ENCODE measurements around the gene CABCOCO1.
"Not testable (repeated sequence)": the region's sequence is repeated elsewhere in the genome, so short reads cannot be mapped to it uniquely, and the experiment has no call there.

The CABCOCO1 gene

DNA sequence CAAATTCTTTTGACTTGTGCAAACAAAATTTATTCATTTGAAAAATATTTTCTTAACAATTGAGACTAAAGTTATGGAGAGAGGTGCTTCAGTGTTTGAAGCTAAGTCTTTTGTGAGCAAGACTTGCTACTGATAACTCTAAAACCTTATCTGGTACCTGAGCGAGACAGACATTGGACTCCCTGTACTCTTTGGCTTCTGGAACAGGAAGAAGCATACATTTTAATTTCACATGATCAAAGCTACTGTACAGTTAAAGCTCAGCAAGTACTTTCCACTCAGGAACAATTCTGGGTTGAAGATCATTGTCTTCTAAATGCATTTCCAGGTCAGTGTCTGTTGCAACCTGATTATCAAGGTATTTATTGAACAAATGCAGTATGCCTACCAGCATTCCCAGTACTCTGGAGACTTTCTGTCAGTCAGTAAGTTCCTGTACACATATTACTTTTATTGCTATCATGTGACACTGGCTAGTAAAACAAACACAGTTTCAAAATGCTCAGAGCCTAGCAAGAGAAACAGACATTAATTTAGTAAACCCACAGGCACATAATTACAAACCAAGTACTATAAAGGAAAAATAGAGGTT is 42.4 kb downstream of the CABCOCO1 start (continued):
- TF ChIP-seq GLIS3 (CRISPR knock-in tag; IDR thresholded peaks at IDR 0.05): no peak

DNA sequence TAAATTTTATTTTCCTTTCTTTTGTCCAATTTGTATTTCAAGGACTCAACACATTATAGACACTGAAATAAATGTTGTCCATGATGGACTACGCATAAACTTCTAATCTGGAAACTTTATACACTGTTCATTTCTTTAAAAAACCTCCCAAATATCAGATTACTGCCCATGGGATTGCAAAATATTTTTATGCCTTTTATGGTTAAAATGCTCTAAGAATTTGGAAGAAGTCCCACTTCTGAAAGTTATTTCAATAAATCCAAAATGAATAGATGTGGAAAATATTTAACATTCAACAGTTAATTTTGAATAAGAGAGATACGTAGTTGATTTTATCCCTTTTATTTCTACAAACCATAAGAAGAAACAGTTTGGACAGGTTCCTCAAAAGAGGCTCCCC is 46.1 kb downstream of the CABCOCO1 start:
- no peak for TF ChIP-seq ZC3H10 (CRISPR knock-in tag; IDR thresholded peaks at IDR 0.05)
- TF ChIP-seq RARB (CRISPR knock-in tag; IDR thresholded peaks at IDR 0.05): no peak
- TF ChIP-seq, protein P1, sequence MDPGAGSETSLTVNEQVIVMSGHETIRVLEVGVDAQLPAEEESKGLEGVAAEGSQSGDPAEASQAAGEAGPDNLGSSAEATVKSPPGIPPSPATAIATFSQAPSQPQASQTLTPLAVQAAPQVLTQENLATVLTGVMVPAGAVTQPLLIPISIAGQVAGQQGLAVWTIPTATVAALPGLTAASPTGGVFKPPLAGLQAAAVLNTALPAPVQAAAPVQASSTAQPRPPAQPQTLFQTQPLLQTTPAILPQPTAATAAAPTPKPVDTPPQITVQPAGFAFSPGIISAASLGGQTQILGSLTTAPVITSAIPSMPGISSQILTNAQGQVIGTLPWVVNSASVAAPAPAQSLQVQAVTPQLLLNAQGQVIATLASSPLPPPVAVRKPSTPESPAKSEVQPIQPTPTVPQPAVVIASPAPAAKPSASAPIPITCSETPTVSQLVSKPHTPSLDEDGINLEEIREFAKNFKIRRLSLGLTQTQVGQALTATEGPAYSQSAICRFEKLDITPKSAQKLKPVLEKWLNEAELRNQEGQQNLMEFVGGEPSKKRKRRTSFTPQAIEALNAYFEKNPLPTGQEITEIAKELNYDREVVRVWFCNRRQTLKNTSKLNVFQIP (CRISPR knock-in tag; IDR thresholded peaks at IDR 0.05; ENCODE audit: borderline replicate concordance, low read depth): no peak

DNA sequence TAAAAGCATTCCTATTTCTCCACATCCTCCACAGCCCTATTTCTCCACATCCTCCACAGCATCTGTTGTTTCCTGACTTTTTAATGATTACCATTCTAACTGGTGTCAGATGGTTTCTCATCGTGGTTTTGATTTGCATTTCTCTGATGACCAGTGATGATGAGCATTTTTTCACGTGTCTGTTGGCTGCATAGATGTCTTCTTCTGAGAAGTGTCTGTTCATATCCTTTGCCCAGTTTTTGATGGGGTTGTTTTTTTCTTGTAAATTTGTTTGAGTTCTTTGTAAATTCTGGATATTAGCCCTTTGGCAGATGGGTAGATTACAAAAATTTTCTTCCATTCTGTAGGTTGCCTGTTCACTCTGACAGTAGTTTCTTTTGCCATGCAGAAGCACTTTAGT is 49.4 kb downstream of the CABCOCO1 start:
- ATAC-seq: not testable (repeated sequence)

More for the DNA sequence above, 46.1 kb downstream of the CABCOCO1 start:
- ATAC-seq: no peak; the same call in 2 of the 3 replicates

DNA sequence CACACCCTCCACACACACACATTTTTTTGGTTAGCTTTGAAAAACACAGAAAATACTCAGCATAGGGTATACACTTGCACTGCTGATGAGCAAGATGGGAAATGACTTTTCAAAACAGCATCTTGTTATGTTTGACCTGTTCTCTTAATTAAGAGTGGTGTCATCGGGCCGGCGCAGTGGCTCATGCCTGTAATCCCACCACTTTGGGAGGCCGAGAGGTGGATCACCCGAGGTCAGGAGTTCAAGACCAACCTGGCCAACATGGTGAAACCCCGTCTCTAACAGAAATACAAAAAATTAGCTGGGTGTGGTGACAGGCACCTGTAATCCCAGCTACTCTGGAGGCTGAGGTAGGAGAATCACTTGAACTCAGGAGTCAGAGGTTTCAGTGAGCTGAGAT is 56.7 kb downstream of the CABCOCO1 start:
- ATAC-seq: not testable (repeated sequence)

DNA sequence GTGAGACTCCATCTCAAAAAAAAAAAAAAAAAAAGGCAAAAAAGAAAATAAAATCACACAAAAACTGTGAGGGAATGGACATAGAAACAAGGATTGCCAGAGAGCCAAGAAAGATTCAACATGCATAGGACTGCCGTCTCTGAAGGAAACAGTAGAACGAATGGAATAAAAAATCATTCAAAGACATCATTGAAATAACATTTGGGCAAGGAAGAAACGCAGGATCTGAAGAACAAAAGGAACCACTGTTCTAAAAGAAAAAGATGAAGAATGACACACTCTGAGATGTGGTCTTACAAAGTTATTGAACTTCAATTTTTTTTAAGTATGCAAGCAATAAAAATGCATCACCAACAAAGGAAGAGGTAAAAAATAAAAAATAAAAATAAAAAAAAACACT is 57.2 kb downstream of the CABCOCO1 start:
- no peak for ATAC-seq
- TF ChIP-seq TOX (CRISPR knock-in tag; IDR thresholded peaks at IDR 0.05; ENCODE audit: borderline replicate concordance) (no peak), ESRRG (CRISPR knock-in tag; IDR thresholded peaks at IDR 0.05) (no peak), ZNF565 (CRISPR knock-in tag; conservative IDR thresholded peaks at IDR 0.05; ENCODE audit: low read depth) (no peak), SNAI2 (CRISPR knock-in tag; IDR thresholded peaks at IDR 0.05) (no peak), ARNTL (CRISPR knock-in tag; IDR thresholded peaks at IDR 0.05; ENCODE audit: borderline replicate concordance, low read depth) (no peak), OSR1 (CRISPR knock-in tag; IDR thresholded peaks at IDR 0.05) (no peak), ISL1 (CRISPR knock-in tag; IDR thresholded peaks at IDR 0.05) (no peak), TCF4 (CRISPR knock-in tag; IDR thresholded peaks at IDR 0.05; ENCODE audit: borderline replicate concordance) (no peak), ZFP3 (CRISPR knock-in tag; IDR thresholded peaks at IDR 0.05) (no peak)
- TF ChIP-seq, protein P2, sequence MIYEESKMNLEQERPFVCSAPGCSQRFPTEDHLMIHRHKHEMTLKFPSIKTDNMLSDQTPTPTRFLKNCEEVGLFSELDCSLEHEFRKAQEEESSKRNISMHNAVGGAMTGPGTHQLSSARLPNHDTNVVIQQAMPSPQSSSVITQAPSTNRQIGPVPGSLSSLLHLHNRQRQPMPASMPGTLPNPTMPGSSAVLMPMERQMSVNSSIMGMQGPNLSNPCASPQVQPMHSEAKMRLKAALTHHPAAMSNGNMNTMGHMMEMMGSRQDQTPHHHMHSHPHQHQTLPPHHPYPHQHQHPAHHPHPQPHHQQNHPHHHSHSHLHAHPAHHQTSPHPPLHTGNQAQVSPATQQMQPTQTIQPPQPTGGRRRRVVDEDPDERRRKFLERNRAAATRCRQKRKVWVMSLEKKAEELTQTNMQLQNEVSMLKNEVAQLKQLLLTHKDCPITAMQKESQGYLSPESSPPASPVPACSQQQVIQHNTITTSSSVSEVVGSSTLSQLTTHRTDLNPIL (CRISPR knock-in tag; IDR thresholded peaks at IDR 0.05; ENCODE audit: low read depth): no peak
- TF ChIP-seq, protein P3, sequence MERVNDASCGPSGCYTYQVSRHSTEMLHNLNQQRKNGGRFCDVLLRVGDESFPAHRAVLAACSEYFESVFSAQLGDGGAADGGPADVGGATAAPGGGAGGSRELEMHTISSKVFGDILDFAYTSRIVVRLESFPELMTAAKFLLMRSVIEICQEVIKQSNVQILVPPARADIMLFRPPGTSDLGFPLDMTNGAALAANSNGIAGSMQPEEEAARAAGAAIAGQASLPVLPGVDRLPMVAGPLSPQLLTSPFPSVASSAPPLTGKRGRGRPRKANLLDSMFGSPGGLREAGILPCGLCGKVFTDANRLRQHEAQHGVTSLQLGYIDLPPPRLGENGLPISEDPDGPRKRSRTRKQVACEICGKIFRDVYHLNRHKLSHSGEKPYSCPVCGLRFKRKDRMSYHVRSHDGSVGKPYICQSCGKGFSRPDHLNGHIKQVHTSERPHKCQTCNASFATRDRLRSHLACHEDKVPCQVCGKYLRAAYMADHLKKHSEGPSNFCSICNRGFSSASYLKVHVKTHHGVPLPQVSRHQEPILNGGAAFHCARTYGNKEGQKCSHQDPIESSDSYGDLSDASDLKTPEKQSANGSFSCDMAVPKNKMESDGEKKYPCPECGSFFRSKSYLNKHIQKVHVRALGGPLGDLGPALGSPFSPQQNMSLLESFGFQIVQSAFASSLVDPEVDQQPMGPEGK (CRISPR knock-in tag; IDR thresholded peaks at IDR 0.05; ENCODE audit: borderline replicate concordance): no peak

DNA sequence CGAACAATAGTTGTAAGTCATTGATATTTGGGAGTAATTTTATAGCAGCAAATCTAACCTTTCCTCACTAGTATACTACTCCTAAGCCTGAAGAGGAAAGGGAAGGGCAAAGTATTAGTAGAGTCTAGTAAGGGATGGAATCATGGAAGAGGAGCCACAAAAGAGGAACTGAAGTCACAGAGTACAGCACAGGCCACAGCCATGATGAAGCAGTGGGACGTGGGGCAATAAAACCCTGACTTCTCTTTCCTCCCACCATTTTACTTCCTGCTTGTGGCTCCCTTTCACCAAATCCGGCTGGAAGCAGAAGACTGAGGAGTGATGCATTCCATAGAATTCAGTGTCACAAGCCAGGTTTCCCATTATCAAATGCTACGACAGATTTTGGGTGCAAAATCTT is 58.7 kb downstream of the CABCOCO1 start:
- no peak for ATAC-seq
- TF ChIP-seq ZFP30 (CRISPR knock-in tag; IDR thresholded peaks at IDR 0.05) (no peak), ARNTL (CRISPR knock-in tag; IDR thresholded peaks at IDR 0.05; ENCODE audit: borderline replicate concordance, low read depth) (no peak), ZFP3 (CRISPR knock-in tag; IDR thresholded peaks at IDR 0.05) (no peak), BACH2 (CRISPR knock-in tag; IDR thresholded peaks at IDR 0.05; ENCODE audit: borderline replicate concordance) (no peak), TCF4 (CRISPR knock-in tag; IDR thresholded peaks at IDR 0.05; ENCODE audit: borderline replicate concordance) (no peak), ZNF565 (CRISPR knock-in tag; conservative IDR thresholded peaks at IDR 0.05; ENCODE audit: low read depth) (no peak)
- TF ChIP-seq, protein P2 (CRISPR knock-in tag; IDR thresholded peaks at IDR 0.05; ENCODE audit: low read depth): no peak
- TF ChIP-seq, protein P4, sequence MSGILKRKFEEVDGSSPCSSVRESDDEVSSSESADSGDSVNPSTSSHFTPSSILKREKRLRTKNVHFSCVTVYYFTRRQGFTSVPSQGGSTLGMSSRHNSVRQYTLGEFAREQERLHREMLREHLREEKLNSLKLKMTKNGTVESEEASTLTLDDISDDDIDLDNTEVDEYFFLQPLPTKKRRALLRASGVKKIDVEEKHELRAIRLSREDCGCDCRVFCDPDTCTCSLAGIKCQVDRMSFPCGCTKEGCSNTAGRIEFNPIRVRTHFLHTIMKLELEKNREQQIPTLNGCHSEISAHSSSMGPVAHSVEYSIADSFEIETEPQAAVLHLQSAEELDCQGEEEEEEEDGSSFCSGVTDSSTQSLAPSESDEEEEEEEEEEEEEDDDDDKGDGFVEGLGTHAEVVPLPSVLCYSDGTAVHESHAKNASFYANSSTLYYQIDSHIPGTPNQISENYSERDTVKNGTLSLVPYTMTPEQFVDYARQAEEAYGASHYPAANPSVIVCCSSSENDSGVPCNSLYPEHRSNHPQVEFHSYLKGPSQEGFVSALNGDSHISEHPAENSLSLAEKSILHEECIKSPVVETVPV (CRISPR knock-in tag; IDR thresholded peaks at IDR 0.05): no peak
- TF ChIP-seq, protein P1 (CRISPR knock-in tag; IDR thresholded peaks at IDR 0.05; ENCODE audit: borderline replicate concordance, low read depth): no peak

DNA sequence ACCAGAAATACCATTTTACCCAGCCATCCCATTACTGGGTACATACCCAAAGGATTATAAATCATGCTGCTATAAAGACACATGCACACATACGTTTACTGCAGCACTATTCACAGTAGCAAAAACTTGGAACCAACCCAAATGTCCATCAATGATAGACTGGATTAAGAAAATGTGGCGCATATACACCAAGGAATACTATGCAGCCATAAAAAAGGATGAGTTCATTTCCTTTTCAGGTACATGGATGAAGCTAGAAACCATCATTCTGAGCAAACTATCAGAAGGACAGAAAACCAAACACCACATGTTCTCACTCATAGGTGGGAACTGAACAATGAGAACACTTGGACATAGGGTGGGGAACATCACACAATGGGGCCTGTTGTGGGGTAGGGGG is 62.5 kb downstream of the CABCOCO1 start:
- not testable (repeated sequence) for ATAC-seq

Data from SK-N-SH treated with all-trans-retinoic acid at 6 μM for 48 hours (cell line).